ENCODE measurements around the gene TRIM71. TPM values are rescaled to one million over a fixed set of nuclear protein-coding genes. Genes with fewer than 3 reads are reported as not detected.

The TRIM71 gene
- total and polyA plus RNA-seq, 2 of the 13 experiments (the other 11 are each of a cell fraction or from before 2014, with no cell fraction given): 21.7 to 76.9 TPM

- TF ChIP-seq, protein P1, sequence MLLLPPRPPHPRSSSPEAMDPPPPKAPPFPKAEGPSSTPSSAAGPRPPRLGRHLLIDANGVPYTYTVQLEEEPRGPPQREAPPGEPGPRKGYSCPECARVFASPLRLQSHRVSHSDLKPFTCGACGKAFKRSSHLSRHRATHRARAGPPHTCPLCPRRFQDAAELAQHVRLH (CRISPR knock-in tag; IDR thresholded peaks at IDR 0.05; ENCODE audit: borderline replicate concordance, low read depth): no peak
- TF ChIP-seq ZNF607 (CRISPR knock-in tag; IDR thresholded peaks at IDR 0.05; ENCODE audit: borderline replicate concordance) (no peak), HDAC1 (CRISPR knock-in tag; IDR thresholded peaks at IDR 0.05) (0 out of 2 replicates have a peak, but pooled peaks have one; percentile 4), ATAD3A (CRISPR knock-in tag; IDR thresholded peaks at IDR 0.05) (no peak), KLF9 (CRISPR knock-in tag; IDR thresholded peaks at IDR 0.05; ENCODE audit: low read depth) (no peak), ZNF550 (CRISPR knock-in tag; IDR thresholded peaks at IDR 0.05; ENCODE audit: borderline replicate concordance) (no peak), ZNF644 (CRISPR knock-in tag; IDR thresholded peaks at IDR 0.05; ENCODE audit: low read depth) (no peak), REXO4 (CRISPR knock-in tag; IDR thresholded peaks at IDR 0.05; ENCODE audit: borderline replicate concordance) (no peak), TRAFD1 (CRISPR knock-in tag; IDR thresholded peaks at IDR 0.05; ENCODE audit: borderline replicate concordance) (no peak), NFE2 (CRISPR knock-in tag; IDR thresholded peaks at IDR 0.05) (no peak), ZNF143 (CRISPR knock-in tag; IDR thresholded peaks at IDR 0.05) (no peak), ZNF549 (CRISPR knock-in tag; IDR thresholded peaks at IDR 0.05) (no peak), ATRX (CRISPR knock-in tag; IDR thresholded peaks at IDR 0.05; ENCODE audit: borderline replicate concordance) (no peak), ZNF468 (CRISPR knock-in tag; IDR thresholded peaks at IDR 0.05) (no peak), ZNF34 (CRISPR knock-in tag; IDR thresholded peaks at IDR 0.05; ENCODE audit: borderline replicate concordance) (no peak), ZSCAN21 (CRISPR knock-in tag; IDR thresholded peaks at IDR 0.05; ENCODE audit: borderline replicate concordance) (no peak), PPARG (CRISPR knock-in tag; conservative IDR thresholded peaks at IDR 0.05) (no peak), E2F5 (CRISPR knock-in tag; conservative IDR thresholded peaks at IDR 0.05) (no peak)
- TF ChIP-seq, protein P2, sequence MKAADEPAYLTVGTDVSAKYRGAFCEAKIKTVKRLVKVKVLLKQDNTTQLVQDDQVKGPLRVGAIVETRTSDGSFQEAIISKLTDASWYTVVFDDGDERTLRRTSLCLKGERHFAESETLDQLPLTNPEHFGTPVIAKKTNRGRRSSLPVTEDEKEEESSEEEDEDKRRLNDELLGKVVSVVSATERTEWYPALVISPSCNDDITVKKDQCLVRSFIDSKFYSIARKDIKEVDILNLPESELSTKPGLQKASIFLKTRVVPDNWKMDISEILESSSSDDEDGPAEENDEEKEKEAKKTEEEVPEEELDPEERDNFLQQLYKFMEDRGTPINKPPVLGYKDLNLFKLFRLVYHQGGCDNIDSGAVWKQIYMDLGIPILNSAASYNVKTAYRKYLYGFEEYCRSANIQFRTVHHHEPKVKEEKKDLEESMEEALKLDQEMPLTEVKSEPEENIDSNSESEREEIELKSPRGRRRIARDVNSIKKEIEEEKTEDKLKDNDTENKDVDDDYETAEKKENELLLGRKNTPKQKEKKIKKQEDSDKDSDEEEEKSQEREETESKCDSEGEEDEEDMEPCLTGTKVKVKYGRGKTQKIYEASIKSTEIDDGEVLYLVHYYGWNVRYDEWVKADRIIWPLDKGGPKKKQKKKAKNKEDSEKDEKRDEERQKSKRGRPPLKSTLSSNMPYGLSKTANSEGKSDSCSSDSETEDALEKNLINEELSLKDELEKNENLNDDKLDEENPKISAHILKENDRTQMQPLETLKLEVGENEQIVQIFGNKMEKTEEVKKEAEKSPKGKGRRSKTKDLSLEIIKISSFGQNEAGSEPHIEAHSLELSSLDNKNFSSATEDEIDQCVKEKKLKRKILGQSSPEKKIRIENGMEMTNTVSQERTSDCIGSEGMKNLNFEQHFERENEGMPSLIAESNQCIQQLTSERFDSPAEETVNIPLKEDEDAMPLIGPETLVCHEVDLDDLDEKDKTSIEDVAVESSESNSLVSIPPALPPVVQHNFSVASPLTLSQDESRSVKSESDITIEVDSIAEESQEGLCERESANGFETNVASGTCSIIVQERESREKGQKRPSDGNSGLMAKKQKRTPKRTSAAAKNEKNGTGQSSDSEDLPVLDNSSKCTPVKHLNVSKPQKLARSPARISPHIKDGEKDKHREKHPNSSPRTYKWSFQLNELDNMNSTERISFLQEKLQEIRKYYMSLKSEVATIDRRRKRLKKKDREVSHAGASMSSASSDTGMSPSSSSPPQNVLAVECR (CRISPR knock-in tag; IDR thresholded peaks at IDR 0.05; ENCODE audit: borderline replicate concordance): no peak; the same call in 1 of the 2 replicates
- TF ChIP-seq, protein P3, sequence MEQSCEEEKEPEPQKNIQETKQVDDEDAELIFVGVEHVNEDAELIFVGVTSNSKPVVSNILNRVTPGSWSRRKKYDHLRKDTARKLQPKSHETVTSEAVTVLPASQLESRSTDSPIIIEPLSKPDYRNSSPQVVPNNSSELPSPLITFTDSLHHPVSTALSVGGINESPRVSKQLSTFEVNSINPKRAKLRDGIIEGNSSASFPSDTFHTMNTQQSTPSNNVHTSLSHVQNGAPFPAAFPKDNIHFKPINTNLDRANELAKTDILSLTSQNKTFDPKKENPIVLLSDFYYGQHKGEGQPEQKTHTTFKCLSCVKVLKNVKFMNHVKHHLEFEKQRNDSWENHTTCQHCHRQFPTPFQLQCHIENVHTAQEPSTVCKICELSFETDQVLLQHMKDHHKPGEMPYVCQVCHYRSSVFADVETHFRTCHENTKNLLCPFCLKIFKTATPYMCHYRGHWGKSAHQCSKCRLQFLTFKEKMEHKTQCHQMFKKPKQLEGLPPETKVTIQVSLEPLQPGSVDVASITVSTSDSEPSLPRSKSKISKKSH (CRISPR knock-in tag; IDR thresholded peaks at IDR 0.05; ENCODE audit: borderline replicate concordance): no peak
Observed at GRCh38 chr3:32821686-32822296, 4.0 kb downstream of the TRIM71 start (continued).

Data from HepG2 (cell line).